Gastrocnemius medialis (tissue), 4 donors: Measurements from ENCODE around the gene CFC1.
"Not testable (repeated sequence)": the region's sequence is repeated elsewhere in the genome, so short reads cannot be mapped to it uniquely, and the experiment has no call there.

Experiments used
- CTCF ChIP-seq, 5 experiments: fragments of 450-650 bp in 3 of 5; fragments of 200-600 bp in 2 of 5; sonication (generic) in 2 of 5; IDR thresholded peaks in 4 of 5; conservative IDR thresholded peaks in 1 of 5; 1 replicate in 4 of 5; 2 replicates in 1 of 5; pipeline ENCODE4 v1.5.1; 2016 to 2019; ENCODE audit warnings: antibody characterized with exemption in 5 of 5, mild to moderate bottlenecking in 3 of 5, moderate library complexity in 3 of 5
- POLR2A ChIP-seq, 2 donors: fragments of 450-650 bp; IDR thresholded peaks; one replicate each; pipeline ENCODE4 v1.6.1; 2017; ENCODE audit warnings: antibody characterized with exemption in 2 of 2, mild to moderate bottlenecking in 2 of 2, moderate library complexity in 2 of 2

- not testable (repeated sequence) for TF ChIP-seq CTCF (IDR thresholded peaks at IDR 0.05 in 4 of 5, conservative IDR thresholded peaks at IDR 0.05 in 1 of 5); POLR2A (IDR thresholded peaks at IDR 0.05)
Observed at GRCh38 chr2:130549475-130549874, 49.9 kb downstream of the CFC1 start.
